HK-2 (cell line): ENCODE measurements around the gene HDHD3.

Experiments
- DNase-seq: peaks from one replicate; pipeline ENCODE4 v3.0.0-alpha.2; 2018; ENCODE audit not compliant: unreplicated experiment

HDHD3 gene

DNA sequence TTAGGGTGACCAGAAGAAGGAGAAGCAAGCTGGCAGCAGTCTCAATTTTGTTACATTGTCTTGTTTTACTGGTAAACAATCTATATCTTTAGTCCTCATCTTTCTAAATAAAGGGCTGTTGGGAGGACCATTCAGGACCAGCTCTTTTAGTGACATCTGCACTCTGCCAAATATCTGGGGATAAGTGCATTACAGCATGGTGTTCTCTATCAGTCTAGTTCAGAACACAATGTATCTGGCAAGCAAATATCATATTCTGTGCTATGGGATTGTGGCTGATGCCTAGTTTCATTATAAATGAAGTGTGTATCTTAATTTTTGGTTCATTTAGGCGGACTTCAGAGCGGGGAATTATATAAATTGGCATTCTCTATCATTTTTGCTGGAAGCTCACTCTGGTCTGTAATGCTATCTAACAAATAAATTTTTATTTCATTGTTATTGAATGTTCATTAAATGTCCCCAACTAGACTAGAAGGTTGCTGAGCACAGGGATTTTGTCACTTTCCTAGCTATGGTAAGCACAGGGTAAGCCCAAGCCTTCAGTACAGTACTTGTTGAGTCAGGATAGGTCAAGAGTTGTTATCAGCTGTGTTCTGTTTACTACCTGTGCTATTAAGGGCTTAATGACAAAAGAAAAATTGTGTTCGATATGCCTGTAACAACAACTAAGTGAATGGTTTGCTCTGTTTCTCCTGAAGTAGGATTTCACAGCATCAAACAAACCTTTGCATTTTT, 48.6 kb downstream of the HDHD3 start:
- no peak for DNase-seq

GRCh38 chr9:113326230-113326629, 50.6 kb downstream of the HDHD3 start:
- no peak for DNase-seq
